Activated naive CD8-positive, alpha-beta T cell treated with anti-CD3 and anti-CD28 coated beads, Interleukin-2, amount 50 U/mL, for 16 hours (primary cell): ENCODE data around the gene PRR36.

Source experiments
- DNase-seq: peaks from one replicate; pipeline ENCODE4 v3.0.0-alpha.2; 2020; ENCODE audit warnings: low read depth, low spot score

Gene PRR36

DNA sequence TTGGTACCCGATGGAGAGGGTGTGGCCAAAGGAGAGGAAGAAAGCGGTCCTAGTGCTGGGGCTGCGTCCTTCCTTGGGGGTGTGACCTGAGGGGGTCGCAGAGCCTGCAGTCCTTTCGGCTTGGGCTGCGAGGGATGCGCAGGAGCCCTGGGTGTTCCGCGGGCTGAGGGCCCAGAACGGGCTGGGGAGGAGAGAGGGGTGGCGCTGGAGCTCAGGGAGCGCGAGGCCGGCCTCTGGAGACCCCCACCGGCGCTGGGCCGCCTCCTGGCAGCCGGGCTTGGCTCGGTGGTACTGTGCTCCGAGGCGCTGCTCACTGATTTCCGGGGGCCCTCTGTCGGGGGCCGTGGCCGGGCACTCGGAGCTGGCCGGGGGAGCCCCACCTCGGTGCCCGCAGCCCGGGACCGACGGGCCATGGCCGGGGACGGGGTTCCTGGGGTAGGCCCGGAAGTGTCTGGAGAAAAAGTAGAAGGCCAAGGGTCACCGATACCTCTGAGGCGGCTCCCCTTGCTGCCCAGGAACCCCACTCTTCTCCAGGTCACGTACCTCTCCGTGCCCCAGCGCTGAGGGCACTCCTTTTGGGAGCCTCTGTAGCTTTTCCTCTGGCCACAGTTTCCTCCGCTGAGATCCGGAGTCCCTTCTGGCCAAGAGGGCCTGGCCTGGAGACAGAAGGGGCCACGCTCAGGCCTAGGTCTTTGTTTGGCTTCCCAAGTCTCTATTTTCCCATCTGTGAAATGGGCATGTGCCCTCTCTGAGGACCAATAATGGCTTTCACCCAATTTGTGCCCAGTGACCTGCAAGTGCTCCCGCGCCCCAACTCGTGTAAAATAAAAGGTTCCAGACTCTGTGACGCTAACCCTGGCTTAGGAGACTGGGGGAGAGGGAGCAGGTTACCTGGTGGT, 1.6 kb downstream of the PRR36 start:
- no peak for DNase-seq

DNA sequence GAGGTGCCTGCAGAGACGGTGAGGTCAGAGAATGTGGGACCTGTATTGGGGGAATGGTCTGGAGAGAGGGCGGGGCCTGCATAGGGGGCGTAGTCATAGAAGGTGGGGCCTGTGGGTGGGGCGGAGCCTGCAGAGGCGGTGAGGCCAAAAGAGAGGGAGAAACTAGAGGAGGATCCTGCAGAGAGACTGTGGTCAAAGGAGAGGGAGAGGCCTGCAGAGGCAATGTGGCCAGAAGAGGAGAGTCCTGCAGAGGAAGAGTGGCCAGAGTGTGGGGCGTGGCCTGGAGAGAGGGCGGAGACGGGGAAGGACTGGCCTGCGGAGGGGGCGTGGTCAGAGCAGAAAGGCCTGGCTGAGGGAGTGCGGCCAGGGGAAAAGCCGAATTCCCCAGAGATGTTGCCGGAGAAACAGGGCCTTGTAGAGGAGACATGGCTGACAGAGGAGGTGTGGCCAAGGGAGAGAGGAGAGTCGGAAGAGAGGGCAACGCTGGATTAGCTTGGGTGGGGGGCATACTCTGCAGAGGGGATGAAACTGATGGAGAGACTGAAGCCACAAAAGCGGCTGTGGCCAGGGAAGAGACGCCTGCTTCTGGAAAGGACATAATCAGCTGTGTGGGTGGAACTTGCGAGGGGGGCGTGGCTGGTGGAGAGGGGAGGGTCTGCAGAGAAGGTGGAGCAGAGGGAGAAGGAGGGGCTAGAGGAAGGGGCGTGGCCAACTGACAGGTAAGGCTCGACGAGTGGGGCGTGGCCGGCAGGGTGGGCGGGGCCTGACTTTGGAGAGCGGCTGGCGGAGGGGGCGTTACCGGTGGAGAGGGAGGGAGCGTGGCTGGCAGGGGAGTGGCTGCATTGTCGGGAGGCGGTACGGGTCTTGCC, 2.5 kb downstream of the PRR36 start:
- DNase-seq, result peak; percentile 64

DNA sequence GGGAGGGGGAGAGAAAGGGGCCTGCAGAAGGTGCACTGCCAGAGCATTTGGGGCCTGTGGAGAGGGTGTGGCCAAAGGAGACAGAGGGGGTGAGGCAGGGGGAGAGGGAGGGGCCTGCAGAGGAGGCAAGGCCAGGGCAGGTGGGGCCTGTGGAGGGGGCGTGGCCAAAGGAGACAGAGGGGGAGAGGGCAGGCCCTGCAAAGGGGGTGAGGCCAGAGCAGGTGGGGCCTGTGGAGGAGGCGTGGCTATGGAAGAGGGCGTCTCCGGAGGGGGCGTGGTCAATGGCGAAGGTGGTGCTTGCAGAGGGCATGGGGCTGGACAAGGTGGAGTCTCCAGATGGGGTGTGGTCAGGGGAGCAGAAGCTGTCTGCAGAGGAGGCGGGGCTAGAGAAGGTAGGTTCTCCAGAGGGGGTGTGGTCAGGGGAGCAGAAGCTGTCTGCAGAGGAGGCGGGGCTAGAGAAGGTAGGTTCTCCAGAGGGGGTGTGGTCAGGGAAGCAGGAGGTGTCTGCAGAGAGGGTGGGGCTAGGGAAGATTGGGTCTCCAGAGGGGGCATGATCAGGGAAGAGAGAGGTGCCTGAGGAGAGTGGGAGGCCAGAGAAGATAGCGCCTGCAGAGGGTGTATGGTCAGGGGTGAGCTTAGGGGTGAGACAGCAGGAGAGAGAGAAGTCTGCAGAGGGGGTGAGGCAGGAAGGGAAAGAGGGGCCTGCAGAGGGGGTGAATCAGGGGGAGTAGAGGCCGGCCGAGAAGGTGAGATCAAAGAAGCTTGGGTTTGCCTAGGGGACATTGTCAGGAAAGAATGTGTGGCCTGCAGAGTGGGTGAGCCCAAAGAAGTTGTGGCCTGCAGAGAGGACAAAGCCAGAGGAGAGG, 3.4 kb downstream of the PRR36 start:
- no peak for DNase-seq

DNA sequence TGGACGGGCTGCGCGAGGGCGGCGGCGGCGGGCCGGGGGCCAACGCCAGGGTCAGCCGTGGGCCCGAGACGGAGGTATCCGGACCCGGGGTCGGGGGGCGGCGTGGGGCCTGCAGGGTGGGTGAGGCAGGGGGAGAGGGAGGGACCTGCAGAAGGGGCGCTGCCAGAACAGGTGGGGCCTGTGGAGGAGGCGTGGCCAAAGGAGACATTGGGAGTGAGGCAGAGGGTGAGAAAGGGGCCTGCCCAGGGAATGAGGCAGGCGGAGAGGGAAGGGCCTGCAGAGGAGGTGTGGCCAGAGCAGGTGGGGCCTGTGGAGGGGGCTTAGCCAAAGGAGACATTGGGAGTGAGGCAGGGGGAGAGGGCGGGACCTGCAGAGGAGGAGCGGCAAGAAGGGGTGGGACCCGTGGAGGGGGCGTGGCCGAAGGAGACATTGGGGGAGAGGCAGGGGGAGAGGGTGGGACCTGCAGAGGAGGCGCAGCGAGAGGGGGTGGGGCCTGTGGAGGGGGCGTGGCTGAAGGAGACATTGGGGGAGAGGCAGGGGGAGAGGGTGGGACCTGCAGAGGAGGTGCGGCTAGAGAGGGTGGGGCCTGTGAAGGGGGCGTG, 4.2 kb downstream of the PRR36 start:
- peak; percentile 14 for DNase-seq

DNA sequence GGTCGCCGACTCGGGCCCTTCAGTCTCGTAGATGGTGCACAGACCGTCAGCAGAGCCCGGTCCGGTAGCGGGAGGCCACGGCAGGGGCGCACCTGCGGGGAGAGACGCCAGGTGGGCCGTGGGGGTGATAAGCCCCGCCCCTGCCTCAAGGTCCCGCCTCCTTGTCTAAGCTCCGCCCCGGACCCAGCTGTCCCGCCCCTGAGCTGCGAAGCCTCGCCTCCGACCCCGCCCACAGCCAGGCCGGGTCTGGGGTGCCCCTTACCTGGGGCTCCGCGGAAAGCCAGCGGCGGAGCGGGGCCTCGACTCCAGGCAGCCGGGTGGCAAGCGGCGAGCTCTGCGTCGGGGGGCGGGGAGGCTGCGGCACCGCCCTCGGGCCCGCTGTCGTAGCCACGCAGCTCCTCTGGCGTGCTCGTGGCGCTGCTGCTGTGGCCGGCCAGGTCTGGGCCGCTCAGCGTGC, 4.7 kb downstream of the PRR36 start:
- peak; percentile 47 for DNase-seq

DNA sequence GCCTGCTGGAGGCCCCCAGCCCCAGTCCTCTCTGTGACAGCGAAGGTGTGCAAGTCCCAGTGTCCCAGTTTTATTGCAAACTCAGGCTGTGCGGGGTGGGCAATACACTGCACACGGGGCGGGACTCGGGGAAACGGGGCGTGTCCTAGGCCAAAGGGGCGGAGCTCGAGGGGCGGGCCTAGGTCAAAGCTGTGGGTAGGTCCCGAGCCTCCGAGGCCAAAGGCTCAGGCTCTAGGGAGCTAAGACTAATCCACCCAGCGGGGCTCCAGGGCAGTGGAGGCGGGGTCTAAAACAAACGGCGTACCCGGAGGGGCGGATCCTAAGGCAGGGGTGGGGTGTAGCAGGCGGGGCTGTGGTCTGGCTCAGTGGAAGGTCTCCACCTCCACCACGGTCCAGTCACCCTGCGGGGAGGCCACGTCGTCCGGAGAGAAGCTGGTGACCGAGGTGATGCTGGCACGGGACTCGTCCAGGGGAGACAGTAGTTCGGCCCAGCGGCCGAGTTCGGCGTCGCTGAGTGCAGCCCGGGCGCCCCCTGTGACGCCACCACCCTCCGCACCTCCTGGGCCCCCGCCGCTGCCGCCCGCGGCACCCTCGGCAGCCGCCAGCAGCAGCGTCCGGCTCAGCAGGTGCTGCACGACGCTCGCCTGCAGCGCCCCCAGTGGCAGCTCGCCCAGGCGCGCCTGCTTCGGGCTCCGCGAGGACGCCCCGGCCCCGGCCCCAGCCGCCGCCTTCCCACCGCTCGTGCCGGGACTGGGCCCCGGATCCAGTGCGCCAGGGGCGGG, 5.3 kb downstream of the PRR36 start:
- DNase-seq, result peak; percentile 52

DNA sequence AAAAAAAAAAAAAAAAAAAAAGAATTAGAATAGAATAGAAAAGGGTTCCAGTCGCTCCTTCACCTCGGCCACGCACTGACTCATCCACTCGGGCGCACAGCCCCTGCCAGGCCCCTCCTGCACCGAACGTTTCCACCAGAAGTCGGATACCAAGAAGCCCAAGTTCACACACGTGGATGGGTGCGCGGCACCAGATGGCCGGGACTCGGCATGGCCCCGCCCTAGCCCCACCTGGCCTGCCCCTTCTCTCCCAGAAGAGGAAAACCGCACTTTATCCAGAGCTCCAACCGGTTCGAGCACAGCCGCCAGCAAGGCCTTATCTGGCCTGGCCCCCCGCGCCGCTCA, 5.9 kb downstream of the PRR36 start:
- no peak for DNase-seq

DNA sequence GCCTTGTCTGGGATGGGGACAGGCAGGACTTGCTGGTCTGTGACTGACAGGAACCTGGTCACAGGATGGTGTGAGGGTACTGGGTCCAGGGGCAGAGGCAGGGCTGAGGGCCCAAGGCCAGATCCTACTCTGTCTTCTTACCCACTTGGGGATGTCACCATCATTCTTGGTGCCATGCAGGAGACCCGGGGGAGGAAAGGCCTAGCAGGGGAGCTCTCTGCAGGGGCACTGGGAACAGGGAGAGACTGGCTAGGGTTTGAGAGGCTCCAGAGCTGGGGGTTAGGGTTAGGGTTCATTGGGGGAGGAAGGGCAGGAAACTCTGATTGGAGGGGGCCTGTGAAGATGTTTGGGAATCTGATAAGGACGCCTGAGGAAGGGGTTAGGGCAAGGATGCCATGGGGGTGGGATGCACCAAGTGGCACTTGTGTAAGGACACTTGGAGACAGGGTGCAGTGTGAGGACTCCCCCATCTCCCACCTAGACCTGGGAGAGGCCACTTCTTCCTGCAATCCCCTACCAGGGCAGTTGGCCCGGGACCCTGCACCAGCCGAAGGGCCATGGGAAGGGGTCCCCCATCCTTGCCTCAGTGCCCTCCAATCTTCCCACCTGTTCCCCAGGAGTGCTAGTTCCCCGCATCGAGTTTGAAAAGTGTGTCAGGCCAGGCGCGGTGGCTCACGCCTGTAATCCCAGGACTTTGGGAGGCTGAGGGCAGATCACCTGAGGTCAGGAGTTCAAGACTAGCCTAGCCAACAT, 6.9 kb downstream of the PRR36 start:
- DNase-seq, result no peak

DNA sequence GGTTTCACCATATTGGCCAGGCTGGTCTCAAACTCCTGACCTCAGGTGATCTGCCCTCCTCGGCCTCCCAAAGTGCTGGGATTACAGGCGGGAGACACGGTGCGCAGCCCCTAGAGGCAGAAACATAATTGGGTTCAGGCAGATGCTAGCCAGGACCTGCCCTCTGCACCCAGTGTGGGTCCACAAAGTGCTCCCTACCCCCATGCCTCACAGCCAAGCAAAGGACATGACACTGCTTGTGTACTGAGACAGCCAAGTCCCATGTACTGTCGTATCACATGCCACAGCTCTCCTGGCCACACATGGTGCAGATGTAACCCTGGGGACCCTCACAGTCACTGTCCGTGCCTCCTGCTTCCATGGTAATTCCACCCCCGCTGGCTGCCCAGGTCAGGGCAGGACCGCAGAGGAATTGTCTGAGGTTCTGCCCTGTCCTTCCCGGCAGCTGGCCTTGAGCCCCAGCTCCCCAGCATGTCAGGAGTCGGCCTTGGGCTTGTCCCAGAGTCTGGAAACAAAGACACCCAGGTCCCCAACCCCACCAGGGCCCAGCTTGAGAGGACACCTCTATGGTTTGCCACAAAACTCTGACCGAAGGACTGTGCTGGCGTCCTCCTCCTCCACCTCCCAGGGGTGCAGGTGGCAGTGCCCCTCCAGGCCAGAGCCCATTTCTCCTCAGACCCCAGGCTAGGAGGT, 7.6 kb downstream of the PRR36 start:
- no peak for DNase-seq

DNA sequence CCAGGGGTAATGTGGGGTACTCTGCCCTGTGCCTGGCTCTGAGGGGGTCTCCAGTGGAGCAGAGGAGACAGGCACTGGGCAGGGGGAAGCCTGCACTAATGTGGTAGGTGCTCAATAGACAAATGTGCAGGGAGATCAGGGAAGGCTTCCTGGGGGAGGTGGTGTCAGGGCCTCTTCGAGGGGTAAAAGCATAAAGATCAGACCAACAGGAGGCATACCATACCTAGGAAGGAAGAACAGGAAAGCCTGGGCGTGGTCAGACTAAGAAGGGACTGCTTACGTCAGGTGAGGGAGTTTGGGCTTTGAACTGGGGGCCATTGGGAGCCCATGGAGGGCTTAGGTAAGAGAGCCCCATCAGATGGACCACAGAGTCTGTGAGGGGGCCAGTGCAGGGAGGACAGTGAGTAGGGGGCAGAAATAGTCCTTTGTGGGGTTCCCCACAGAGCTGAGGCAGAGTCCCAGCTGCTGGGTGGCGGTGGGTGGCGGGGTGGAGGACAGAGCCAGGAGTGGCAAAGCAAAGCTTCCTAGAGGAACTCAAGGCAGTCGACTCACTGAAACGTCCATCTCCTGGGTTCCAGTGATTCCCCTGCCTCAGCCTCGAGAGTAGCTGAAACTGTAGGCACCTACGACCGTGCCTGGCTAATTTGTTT, 8.8 kb downstream of the PRR36 start:
- no peak for DNase-seq

DNA sequence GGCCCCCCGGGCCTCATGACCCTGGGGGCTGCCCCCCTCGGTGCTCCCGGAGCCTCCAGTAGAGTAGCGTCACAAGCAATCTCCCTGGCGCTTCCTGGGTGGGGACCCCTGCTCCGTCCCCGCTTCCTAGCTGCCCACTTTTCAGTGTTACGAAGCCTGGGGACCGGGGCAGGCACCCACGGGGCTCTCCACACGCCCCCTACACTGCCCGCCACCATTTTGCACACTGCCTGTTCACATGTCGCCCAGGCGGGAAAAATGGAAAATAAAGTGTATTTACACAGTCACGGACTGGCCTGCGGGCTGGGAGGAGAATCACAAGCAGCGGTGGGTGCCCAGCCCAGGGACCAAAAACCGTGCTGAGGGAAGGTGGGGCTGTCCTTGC, 9.5 kb downstream of the PRR36 start:
- DNase-seq, result no peak

DNA sequence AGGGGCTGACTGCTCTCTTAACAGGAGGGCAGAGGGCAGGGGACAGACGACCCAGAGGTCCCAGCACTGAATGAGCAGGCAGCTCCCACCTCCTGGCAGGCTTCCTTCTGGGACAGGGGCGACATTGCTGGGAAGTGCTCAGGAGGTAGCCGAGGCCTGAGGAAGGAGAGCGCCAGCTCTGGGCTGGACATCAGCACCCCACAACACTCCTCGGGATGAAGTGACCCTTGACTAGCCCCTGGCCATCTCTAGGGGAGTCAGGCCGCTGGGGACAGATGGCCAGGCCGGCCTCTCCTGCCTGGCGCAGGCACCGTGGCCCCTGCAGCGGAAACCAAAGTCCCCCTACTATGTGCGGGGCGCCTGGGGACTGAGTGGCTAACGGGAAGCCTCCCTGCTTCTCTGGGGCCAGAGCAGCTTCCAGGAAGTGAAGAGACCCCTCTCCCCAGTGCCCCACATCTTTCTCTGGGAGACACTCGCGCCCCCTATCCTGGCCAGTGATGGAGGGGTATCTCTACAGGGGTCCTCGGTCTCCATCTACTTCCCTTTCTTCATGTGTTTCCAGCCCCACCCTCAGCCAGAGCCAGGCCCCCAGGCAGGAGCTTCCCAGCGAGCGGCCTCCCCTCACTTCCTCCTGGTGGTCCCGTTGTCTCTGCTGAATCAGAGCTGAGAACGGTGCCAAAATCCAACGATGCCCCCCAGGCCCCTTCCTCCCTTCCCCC, 10.1 kb downstream of the PRR36 start:
- no peak for DNase-seq

DNA sequence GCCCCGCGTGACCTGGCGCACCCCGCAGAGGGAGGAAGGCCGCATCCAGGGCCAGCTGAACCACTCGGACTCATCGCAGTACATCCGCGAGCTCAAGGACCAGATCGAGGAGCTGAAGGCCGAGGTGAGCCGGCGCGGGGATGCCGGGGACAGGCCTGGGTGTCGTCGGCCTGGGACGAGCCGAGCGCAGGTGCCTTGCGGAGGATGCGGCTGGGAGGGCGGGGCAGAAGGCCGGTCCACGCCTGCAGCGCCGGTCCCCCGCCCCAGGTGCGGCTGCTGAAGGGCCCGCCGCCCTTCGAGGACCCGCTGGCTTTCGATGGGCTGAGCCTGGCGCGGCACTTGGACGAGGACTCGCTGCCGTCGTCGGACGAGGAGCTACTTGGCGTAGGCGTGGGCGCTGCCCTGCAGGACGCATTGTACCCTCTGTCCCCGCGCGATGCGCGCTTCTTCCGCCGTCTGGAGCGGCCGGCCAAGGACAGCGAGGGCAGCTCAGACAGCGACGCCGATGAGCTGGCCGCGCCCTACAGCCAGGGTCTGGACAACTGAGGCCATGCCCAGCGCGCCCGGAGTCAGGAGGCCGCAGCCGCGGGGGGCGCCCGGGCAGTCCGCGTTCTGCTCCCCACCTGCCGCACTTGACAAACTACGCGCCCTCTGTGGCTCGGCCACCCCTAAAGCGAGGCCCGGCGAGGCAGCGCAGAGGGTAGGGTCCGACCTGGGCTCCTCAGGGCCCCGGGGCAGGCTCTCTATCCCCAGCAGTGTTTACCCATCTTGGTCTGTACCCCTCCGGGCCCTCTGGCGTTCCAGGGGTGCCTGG, 10.8 kb downstream of the PRR36 start:
- DNase-seq, result no peak

DNA sequence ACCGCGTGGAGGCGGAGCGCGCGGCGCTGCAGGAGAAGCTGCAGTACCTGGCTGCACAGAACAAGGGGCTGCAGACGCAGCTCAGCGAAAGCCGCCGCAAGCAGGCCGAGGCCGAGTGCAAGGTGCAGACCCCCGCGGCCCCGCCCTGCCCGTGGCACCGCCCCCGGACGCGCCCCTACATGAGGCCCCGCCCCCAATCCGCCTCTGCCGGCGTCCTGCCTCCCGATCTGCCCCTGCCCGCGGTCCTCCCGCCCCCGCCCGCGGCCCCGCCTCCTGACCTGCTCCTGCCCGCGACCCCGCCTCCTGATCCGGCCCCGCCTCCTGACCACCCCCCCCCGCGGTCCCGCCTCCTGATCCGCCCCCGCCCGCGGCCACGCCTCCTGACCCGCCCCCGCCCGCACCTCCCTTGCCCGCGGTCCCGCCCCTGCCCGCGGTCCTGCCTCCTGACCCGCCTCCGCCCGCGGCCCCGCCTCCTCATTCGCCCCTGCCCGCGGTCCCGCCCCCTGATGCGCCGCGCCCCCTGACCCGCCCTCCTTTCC, 11.7 kb downstream of the PRR36 start:
- peak; percentile 24 for DNase-seq

DNA sequence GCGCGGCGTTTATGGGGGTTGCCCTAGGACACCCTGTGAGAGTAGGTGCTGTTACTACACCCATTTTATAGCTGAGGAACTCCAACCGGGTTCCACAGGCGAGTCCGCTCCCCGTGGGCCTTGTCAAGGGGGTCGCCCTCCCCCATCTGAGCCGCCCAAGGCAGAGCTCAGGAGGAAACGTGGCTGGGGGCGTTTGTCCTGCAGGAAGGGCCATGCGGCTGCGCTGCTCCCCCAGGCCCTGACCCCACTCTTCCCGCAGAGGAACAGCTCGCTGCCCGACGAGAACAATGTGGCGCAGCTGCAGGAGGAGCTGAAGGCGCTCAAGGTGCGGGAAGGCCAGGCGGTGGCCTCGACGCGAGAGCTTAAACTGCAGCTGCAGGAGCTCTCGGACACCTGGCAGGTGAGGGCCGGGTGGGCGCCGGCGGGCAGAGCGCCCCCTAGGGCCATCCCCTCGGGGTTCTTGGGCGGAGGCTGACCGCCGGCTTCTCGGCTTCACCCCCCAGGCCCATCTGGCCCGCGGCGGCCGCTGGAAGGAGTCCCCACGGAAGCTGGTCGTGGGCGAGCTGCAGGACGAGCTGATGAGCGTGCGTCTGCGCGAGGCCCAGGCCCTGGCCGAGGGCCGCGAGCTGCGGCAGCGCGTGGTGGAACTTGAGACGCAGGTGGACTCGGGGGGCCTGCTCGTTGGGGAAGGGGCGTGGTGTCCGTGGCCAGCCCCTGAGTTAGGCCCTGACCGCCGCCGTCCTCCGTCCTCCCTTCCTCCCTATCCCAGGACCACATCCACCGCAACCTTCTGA, 12.4 kb downstream of the PRR36 start:
- DNase-seq, result no peak
